Mesendoderm (in vitro differentiated cells): ENCODE measurements around the gene FSIP1.
"Not testable (repeated sequence)": the region's sequence is repeated elsewhere in the genome, so short reads cannot be mapped to it uniquely, and the experiment has no call there.

Source experiments
- DNase-seq: peaks from one replicate; pipeline ENCODE4 v3.0.0; 2013
- H2AK5ac ChIP-seq: 2 replicates; pipeline ENCODE4 v1.6.1; 2013; ENCODE audit warnings: low read length, inconsistent platforms
- H2BK120ac ChIP-seq: 2 replicates; pipeline ENCODE4 v1.6.1; 2013; ENCODE audit warnings: low read depth, mild to moderate bottlenecking, low read length, moderate library complexity, mixed read lengths
- H2BK15ac ChIP-seq: replicated peaks from 2 replicates; pipeline ENCODE4 v1.6.1; 2013; ENCODE audit warnings: low read depth, mild to moderate bottlenecking, moderate library complexity
- H2BK5ac ChIP-seq: 2 replicates; pipeline ENCODE4 v1.6.1; 2013; ENCODE audit warnings: low read length, inconsistent platforms
- H3K18ac ChIP-seq: 2 replicates; pipeline ENCODE4 v1.6.1; 2013; ENCODE audit warnings: mild to moderate bottlenecking, low read length, mixed read lengths
- H3K23ac ChIP-seq: one replicate; pipeline ENCODE4 v1.6.1; 2013; ENCODE audit warnings: low read length
- H3K27ac ChIP-seq: 2 replicates; pipeline ENCODE4 v1.5.1; 2013; ENCODE audit warnings: low read depth, mild to moderate bottlenecking, inconsistent platforms, low read length, moderate library complexity
- H3K27me3 ChIP-seq: 2 replicates; pipeline ENCODE4 v1.6.1; 2013; ENCODE audit warnings: low read length, control low read depth, mild to moderate bottlenecking, inconsistent platforms; ENCODE audit not compliant: insufficient read depth, poor library complexity
- H3K36me3 ChIP-seq: 2 replicates; pipeline ENCODE4 v1.6.1; 2013; ENCODE audit warnings: low read length, inconsistent platforms; ENCODE audit not compliant: control insufficient read depth, insufficient read depth
- H3K4ac ChIP-seq: one replicate; pipeline ENCODE4 v1.6.1; 2013; ENCODE audit warnings: low read depth, mild to moderate bottlenecking, low read length, moderate library complexity
- H3K4me1 ChIP-seq: 2 replicates; pipeline ENCODE4 v1.6.1; 2013; ENCODE audit warnings: low read depth, low read length, inconsistent platforms; ENCODE audit not compliant: control insufficient read depth
- H3K4me2 ChIP-seq: 2 replicates; pipeline ENCODE4 v1.6.1; 2013; ENCODE audit warnings: low read length
- H3K4me3 ChIP-seq: 2 replicates; pipeline ENCODE4 v1.5.1; 2013; ENCODE audit warnings: mild to moderate bottlenecking, low read length
- H3K56ac ChIP-seq: one replicate; pipeline ENCODE4 v1.6.1; 2013; ENCODE audit warnings: low read length
- H3K79me1 ChIP-seq: 2 replicates; pipeline ENCODE4 v1.6.1; 2013; ENCODE audit warnings: low read length, inconsistent platforms
- H3K79me2 ChIP-seq: 2 replicates; pipeline ENCODE4 v1.6.1; 2013; ENCODE audit warnings: mild to moderate bottlenecking, low read length; ENCODE audit not compliant: control insufficient read depth, insufficient read depth
- H3K9ac ChIP-seq: 2 replicates; pipeline ENCODE4 v1.6.1; 2013; ENCODE audit warnings: low read length, inconsistent platforms
- H4K5ac ChIP-seq: one replicate; pipeline ENCODE4 v1.6.1; 2013; ENCODE audit warnings: low read length
- H4K8ac ChIP-seq: one replicate; pipeline ENCODE4 v1.6.1; 2013; ENCODE audit warnings: low read depth, mild to moderate bottlenecking, control low read depth, low read length, moderate library complexity
- WGBS: extraction: QIAGEN DNeasy Blood & Tissue Kit; methylation state at CpG from one replicate; pipeline ENCODE4 v1.1.7; 2013; ENCODE audit warnings: low lambda C conversion rate, missing lambda C conversion rate; ENCODE audit not compliant: insufficient coverage; ENCODE audit errors: extremely low coverage; 5-methylcytosine and 5-hydroxymethylcytosine counted together

FSIP1 gene

GRCh38 chr15:39820050-39820602 lies 37.5 kb upstream of the FSIP1 start:
- H2BK5ac ChIP-seq: no peak overlapping the region
- no peaks in the 10 kb centered on the region for H3K4me1 ChIP-seq
- H2BK120ac ChIP-seq: no peak overlapping the region
- H3K27me3 ChIP-seq: no peaks in the 10 kb centered on the region
- no peak overlapping the region for H3K23ac ChIP-seq
- H4K8ac ChIP-seq: no peak overlapping the region
- H3K56ac ChIP-seq: no peak overlapping the region
- no peaks in the 10 kb centered on the region for H3K36me3 ChIP-seq
- H3K4me2 ChIP-seq: no peak overlapping the region
- no CpG with 5 or more reads among the region's 3 CpGs for WGBS
- no peaks in the 10 kb centered on the region for H3K79me1 ChIP-seq
- H3K4me3 ChIP-seq: no peak overlapping the region
- no peak overlapping the region for H3K9ac ChIP-seq
- no peak overlapping the region for H3K4ac ChIP-seq
- no peak for DNase-seq
- H2BK15ac ChIP-seq: no peak overlapping the region
- H4K5ac ChIP-seq: no peak overlapping the region
- H3K18ac ChIP-seq: no peak overlapping the region
- no peak overlapping the region for H3K27ac ChIP-seq
- H2AK5ac ChIP-seq: no peak overlapping the region
- H3K79me2 ChIP-seq: no peaks in the 10 kb centered on the region

- H3K79me1 ChIP-seq: no peaks in the 10 kb centered on the region
- H3K36me3 ChIP-seq: no peaks in the 10 kb centered on the region
- no peak overlapping the region for H3K27ac ChIP-seq
- H3K4me1 ChIP-seq: no peaks in the 10 kb centered on the region
- H3K56ac ChIP-seq: no peak overlapping the region
- no peak overlapping the region for H2BK5ac ChIP-seq
- no peak for DNase-seq
- no peak overlapping the region for H3K4me3 ChIP-seq
- H3K4me2 ChIP-seq: no peak overlapping the region
- no peak overlapping the region for H2BK120ac ChIP-seq
- H2BK15ac ChIP-seq: no peak overlapping the region
- H3K4ac ChIP-seq: no peak overlapping the region
- no peak overlapping the region for H3K23ac ChIP-seq
- no peak overlapping the region for H3K9ac ChIP-seq
- H4K5ac ChIP-seq: no peak overlapping the region
- H4K8ac ChIP-seq: no peak overlapping the region
- no peaks in the 10 kb centered on the region for H3K79me2 ChIP-seq
- no peak overlapping the region for H3K18ac ChIP-seq
- H2AK5ac ChIP-seq: no peak overlapping the region
- no peaks in the 10 kb centered on the region for H3K27me3 ChIP-seq
- no CpG with 5 or more reads among the region's 3 CpGs for WGBS
Observed at GRCh38 chr15:39819533-39819932, 36.9 kb upstream of the FSIP1 start.

- no peak overlapping the region for H3K18ac ChIP-seq
- H2AK5ac ChIP-seq: no peak overlapping the region
- H4K5ac ChIP-seq: no peak overlapping the region
- H3K27ac ChIP-seq: no peak overlapping the region
- H3K4ac ChIP-seq: no peak overlapping the region
- no peak for DNase-seq
- H3K36me3 ChIP-seq: no peaks in the 10 kb centered on the region
- H3K9ac ChIP-seq: no peak overlapping the region
- H2BK15ac ChIP-seq: no peak overlapping the region
- H2BK5ac ChIP-seq: no peak overlapping the region
- H3K4me1 ChIP-seq: no peaks in the 10 kb centered on the region
- H3K79me1 ChIP-seq: no peaks in the 10 kb centered on the region
- no peak overlapping the region for H3K4me3 ChIP-seq
- no peak overlapping the region for H3K23ac ChIP-seq
- no peak overlapping the region for H2BK120ac ChIP-seq
- H3K79me2 ChIP-seq: no peaks in the 10 kb centered on the region
- no peaks in the 10 kb centered on the region for H3K27me3 ChIP-seq
- H3K56ac ChIP-seq: no peak overlapping the region
- no peak overlapping the region for H4K8ac ChIP-seq
- H3K4me2 ChIP-seq: no peak overlapping the region
Observed at GRCh38 chr15:39817892-39818291, 35.3 kb upstream of the FSIP1 start.

- WGBS: no CpG with 5 or more reads among the region's 1 CpG
- H3K4me2 ChIP-seq: no peak overlapping the region
- DNase-seq: no peak
- H3K18ac ChIP-seq: no peak overlapping the region
- no peak overlapping the region for H2BK15ac ChIP-seq
- no peak overlapping the region for H4K8ac ChIP-seq
- H3K4me1 ChIP-seq: no peaks in the 10 kb centered on the region
- no peaks in the 10 kb centered on the region for H3K36me3 ChIP-seq
- H3K79me1 ChIP-seq: no peaks in the 10 kb centered on the region
- no peak overlapping the region for H3K9ac ChIP-seq
- no peak overlapping the region for H3K27ac ChIP-seq
- H3K79me2 ChIP-seq: no peaks in the 10 kb centered on the region
- H3K27me3 ChIP-seq: no peaks in the 10 kb centered on the region
- H2BK5ac ChIP-seq: no peak overlapping the region
- no peak overlapping the region for H3K4ac ChIP-seq
- no peak overlapping the region for H2AK5ac ChIP-seq
- H3K4me3 ChIP-seq: no peak overlapping the region
- no peak overlapping the region for H3K56ac ChIP-seq
- no peak overlapping the region for H4K5ac ChIP-seq
- H2BK120ac ChIP-seq: no peak overlapping the region
- H3K23ac ChIP-seq: no peak overlapping the region
Observed at GRCh38 chr15:39814489-39814888, 31.8 kb upstream of the FSIP1 start.

- WGBS: no CpG with 5 or more reads among the region's 3 CpGs
- not testable (repeated sequence) for H3K4me1 ChIP-seq, H3K18ac ChIP-seq, H2AK5ac ChIP-seq, H3K36me3 ChIP-seq, H4K5ac ChIP-seq, H3K79me1 ChIP-seq, H2BK120ac ChIP-seq, H3K79me2 ChIP-seq, H3K27ac ChIP-seq, H3K4me2 ChIP-seq, H3K4me3 ChIP-seq, H3K9ac ChIP-seq, H2BK15ac ChIP-seq, H3K4ac ChIP-seq, DNase-seq, H3K23ac ChIP-seq, H4K8ac ChIP-seq, H2BK5ac ChIP-seq, H3K56ac ChIP-seq, H3K27me3 ChIP-seq
Observed at GRCh38 chr15:39812651-39813050, 30.0 kb upstream of the FSIP1 start.

GRCh38 chr15:39808909-39809308 lies 26.3 kb upstream of the FSIP1 start:
- Histone ChIP-seq H3K18ac (no peak overlapping the region), H3K79me1 (no peaks in the 10 kb centered on the region), H3K4me1 (peaks cover 3% of the 10 kb centered on the region), H3K4me2 (no peak overlapping the region), H3K27ac (no peak overlapping the region), H2AK5ac (no peak overlapping the region), H3K79me2 (no peaks in the 10 kb centered on the region), H3K23ac (no peak overlapping the region), H3K4me3 (no peak overlapping the region), H3K27me3 (no peaks in the 10 kb centered on the region), H3K56ac (no peak overlapping the region), H3K4ac (no peak overlapping the region), H2BK15ac (no peak overlapping the region), H3K36me3 (no peaks in the 10 kb centered on the region), H2BK120ac (no peak overlapping the region), H4K8ac (no peak overlapping the region), H4K5ac (no peak overlapping the region), H3K9ac (no peak overlapping the region), H2BK5ac (no peak overlapping the region)
- no peak for DNase-seq
- no CpG with 5 or more reads among the region's 3 CpGs for WGBS
